ENCODE measurements around the gene SSU72. TPM values are rescaled to one million over a fixed set of nuclear protein-coding genes. Genes with fewer than 3 reads are reported as not detected.
"Not testable (repeated sequence)": the region's sequence is repeated elsewhere in the genome, so short reads cannot be mapped to it uniquely, and the experiment has no call there.

SSU72 gene
- total RNA-seq, 1 experiment from 2014 or later: 217 TPM

DNA sequence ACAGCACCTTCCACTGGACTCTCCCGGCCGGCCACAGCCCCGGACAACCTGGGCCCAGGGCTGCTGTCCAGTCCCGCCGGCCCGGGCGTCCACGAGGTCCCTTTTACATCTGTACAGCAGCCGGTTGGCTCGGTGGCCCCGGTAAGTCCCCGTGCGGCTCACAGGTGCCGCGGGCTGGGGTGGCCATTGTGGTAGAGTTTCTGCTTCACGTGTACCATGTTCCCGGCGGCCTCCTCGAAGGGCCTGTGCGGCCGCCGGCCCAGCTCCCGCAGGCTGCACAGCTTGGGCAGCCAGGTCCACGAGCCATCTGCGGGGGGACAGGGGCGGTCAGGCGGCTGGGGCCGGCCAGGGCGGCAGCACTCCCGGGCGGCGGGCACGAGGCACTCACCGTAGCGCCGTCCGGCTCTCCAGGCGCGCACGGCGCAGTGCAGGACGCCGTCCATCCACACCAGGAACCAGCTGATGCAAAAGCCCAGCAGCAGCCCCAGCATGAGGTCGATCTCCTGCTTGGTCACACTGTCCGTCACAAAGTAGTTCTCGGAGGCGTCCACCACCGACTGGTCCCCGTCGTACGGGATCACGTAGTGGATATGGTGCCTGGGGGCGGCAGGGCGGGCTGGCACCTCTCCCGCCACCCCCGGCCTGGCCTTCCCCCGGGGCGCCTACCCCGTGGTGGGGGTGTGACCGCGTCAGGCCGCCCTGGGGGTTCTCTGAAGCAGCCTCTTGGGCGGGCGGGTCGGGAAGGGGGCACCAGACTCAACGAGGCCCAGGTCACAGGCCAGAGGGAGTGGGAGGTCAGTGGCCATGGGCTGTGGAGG is 39.3 kb downstream of the SSU72 start:
- TF ChIP-seq, protein P1, sequence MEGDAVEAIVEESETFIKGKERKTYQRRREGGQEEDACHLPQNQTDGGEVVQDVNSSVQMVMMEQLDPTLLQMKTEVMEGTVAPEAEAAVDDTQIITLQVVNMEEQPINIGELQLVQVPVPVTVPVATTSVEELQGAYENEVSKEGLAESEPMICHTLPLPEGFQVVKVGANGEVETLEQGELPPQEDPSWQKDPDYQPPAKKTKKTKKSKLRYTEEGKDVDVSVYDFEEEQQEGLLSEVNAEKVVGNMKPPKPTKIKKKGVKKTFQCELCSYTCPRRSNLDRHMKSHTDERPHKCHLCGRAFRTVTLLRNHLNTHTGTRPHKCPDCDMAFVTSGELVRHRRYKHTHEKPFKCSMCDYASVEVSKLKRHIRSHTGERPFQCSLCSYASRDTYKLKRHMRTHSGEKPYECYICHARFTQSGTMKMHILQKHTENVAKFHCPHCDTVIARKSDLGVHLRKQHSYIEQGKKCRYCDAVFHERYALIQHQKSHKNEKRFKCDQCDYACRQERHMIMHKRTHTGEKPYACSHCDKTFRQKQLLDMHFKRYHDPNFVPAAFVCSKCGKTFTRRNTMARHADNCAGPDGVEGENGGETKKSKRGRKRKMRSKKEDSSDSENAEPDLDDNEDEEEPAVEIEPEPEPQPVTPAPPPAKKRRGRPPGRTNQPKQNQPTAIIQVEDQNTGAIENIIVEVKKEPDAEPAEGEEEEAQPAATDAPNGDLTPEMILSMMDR (IDR thresholded peaks at IDR 0.05): no peak
- TF ChIP-seq POLR2AphosphoS5 (IDR thresholded peaks at IDR 0.05; ENCODE audit: low read depth, low read length) (no peak), TCF7L2 (IDR thresholded peaks at IDR 0.05; ENCODE audit: low read depth, low read length) (no peak), SIN3A (IDR thresholded peaks at IDR 0.05; ENCODE audit: borderline replicate concordance, insufficient read depth, low read depth, low read length) (no peak), REST (IDR thresholded peaks at IDR 0.05; ENCODE audit: insufficient read depth in 1 of 2, low read depth in 2 of 2, low read length in 1 of 2) (no peak)
- in situ Hi-C loops (cut with HindIII; ENCODE audit: low pct_unique_long_range_greater_than_20kb, low sequenced_read_pairs) (no loop called here), intact Hi-C loops (cut with micrococcal nuclease; ENCODE audit: unreplicated experiment) (no loop called here)
- ChIA-PET POLR2A (no interaction called here), CTCF (no interaction called here)
- no peaks in the 10 kb centered on the region for H3K27me3 ChIP-seq (ENCODE audit: control insufficient read depth, insufficient read depth, low read length)
- no peak overlapping the region for H3K27ac ChIP-seq (ENCODE audit: low read length)
- no peaks in the 10 kb centered on the region for H3K9me3 ChIP-seq (ENCODE audit: control insufficient read depth, insufficient read depth, low read depth, low read length)
- no TSS peak for BruUV-seq (replicated peaks)
- H3K36me3 ChIP-seq (ENCODE audit: control insufficient read depth, insufficient read depth, low read length): no peaks in the 10 kb centered on the region
- no peaks in the 10 kb centered on the region; the same call in none of the 2 replicates for H3K4me1 ChIP-seq (ENCODE audit: control insufficient read depth, insufficient read depth, low read length)
- H3K4me3 ChIP-seq (ENCODE audit: low read depth in 2 of 2, low read length in 2 of 2): no peak overlapping the region
- ATAC-seq: peak; percentile 7
- no peak for DNase-seq (ENCODE audit: low read depth, low spot score)

- Histone ChIP-seq H3K9me3 (ENCODE audit: control insufficient read depth, insufficient read depth, low read depth, low read length) (no peaks in the 10 kb centered on the region), H3K4me1 (ENCODE audit: control insufficient read depth, insufficient read depth, low read length) (no peaks in the 10 kb centered on the region; the same call in none of the 2 replicates), H3K36me3 (ENCODE audit: control insufficient read depth, insufficient read depth, low read length) (no peaks in the 10 kb centered on the region), H3K4me3 (ENCODE audit: low read depth in 2 of 2, low read length in 2 of 2) (no peak overlapping the region), H3K27ac (ENCODE audit: low read length) (no peak overlapping the region), H3K27me3 (ENCODE audit: control insufficient read depth, insufficient read depth, low read length) (no peaks in the 10 kb centered on the region)
- ATAC-seq (peak; percentile 17; the same call in 1 of the 2 replicates), DNase-seq (ENCODE audit: low read depth, low spot score) (no peak)
- in situ Hi-C loops (cut with HindIII; ENCODE audit: low pct_unique_long_range_greater_than_20kb, low sequenced_read_pairs): no loop called here
- TF ChIP-seq POLR2AphosphoS5 (IDR thresholded peaks at IDR 0.05; ENCODE audit: low read depth, low read length): no peak
- TF ChIP-seq REST (IDR thresholded peaks at IDR 0.05; ENCODE audit: insufficient read depth in 1 of 2, low read depth in 2 of 2, low read length in 1 of 2): no peak
- TF ChIP-seq, protein P1 (IDR thresholded peaks at IDR 0.05): no peak
- TF ChIP-seq TCF7L2 (IDR thresholded peaks at IDR 0.05; ENCODE audit: low read depth, low read length): no peak
- TF ChIP-seq SIN3A (IDR thresholded peaks at IDR 0.05; ENCODE audit: borderline replicate concordance, insufficient read depth, low read depth, low read length): no peak
- CTCF ChIA-PET: no interaction called here
- intact Hi-C loops (cut with micrococcal nuclease; ENCODE audit: unreplicated experiment): no loop called here
- POLR2A ChIA-PET: no interaction called here
- no TSS peak for BruUV-seq (replicated peaks)
Measured at GRCh38 chr1:1534401-1535154, 40.1 kb downstream of the SSU72 start.

DNA sequence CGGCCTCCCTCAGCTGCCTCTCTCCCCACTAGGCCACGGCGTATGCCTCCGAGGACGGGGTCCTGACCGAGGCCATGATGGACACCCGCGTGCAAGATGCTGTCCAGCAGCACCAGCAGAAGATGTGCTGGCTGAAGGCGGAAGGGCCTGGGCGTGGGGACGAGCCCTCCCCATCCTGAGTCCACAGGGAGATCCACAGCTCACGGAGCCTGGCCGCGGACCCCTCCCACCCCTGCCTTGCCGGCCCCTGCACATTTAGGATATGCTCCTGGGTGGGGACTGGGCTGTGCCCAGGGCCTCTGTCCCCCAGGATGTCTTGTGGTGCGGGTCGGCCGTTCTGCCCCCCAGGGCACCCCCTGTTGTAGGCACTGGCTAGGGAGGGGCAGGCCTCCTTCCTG is 40.8 kb downstream of the SSU72 start:
- POLR2A ChIA-PET; BruUV-seq (replicated peaks); H3K4me1 ChIP-seq (ENCODE audit: control insufficient read depth, insufficient read depth, low read length); in situ Hi-C loops (cut with HindIII; ENCODE audit: low pct_unique_long_range_greater_than_20kb, low sequenced_read_pairs); H3K9me3 ChIP-seq (ENCODE audit: control insufficient read depth, insufficient read depth, low read depth, low read length); intact Hi-C loops (cut with micrococcal nuclease; ENCODE audit: unreplicated experiment); H3K4me3 ChIP-seq (ENCODE audit: low read depth in 2 of 2, low read length in 2 of 2); H3K36me3 ChIP-seq (ENCODE audit: control insufficient read depth, insufficient read depth, low read length); DNase-seq (ENCODE audit: low read depth, low spot score); H3K27me3 ChIP-seq (ENCODE audit: control insufficient read depth, insufficient read depth, low read length); H3K27ac ChIP-seq (ENCODE audit: low read length); CTCF ChIA-PET: not testable (repeated sequence)
- peak; percentile 27 for ATAC-seq

Data from Panc1 (cell line).